DOHH2 (cell line): ENCODE measurements around the gene TNFRSF12A.

Experiments used
- EZH2phosphoT487 ChIP-seq: fragments of 200-600 bp; sonication (generic); IDR thresholded peaks from 2 replicates; pipeline ENCODE4 v1.6.1; 2017; ENCODE audit warnings: borderline replicate concordance, mild to moderate bottlenecking, antibody characterized with exemption, low read length, moderate library complexity, mixed read lengths
- TF ChIP-seq, protein P1 (sequence below): fragments of 200-600 bp; sonication (generic); IDR thresholded peaks from one replicate; pipeline ENCODE4 v1.5.1; 2014; ENCODE audit warnings: antibody characterized with exemption, mild to moderate bottlenecking, low read depth, low read length; ENCODE audit not compliant: poor library complexity, severe bottlenecking

DNA sequence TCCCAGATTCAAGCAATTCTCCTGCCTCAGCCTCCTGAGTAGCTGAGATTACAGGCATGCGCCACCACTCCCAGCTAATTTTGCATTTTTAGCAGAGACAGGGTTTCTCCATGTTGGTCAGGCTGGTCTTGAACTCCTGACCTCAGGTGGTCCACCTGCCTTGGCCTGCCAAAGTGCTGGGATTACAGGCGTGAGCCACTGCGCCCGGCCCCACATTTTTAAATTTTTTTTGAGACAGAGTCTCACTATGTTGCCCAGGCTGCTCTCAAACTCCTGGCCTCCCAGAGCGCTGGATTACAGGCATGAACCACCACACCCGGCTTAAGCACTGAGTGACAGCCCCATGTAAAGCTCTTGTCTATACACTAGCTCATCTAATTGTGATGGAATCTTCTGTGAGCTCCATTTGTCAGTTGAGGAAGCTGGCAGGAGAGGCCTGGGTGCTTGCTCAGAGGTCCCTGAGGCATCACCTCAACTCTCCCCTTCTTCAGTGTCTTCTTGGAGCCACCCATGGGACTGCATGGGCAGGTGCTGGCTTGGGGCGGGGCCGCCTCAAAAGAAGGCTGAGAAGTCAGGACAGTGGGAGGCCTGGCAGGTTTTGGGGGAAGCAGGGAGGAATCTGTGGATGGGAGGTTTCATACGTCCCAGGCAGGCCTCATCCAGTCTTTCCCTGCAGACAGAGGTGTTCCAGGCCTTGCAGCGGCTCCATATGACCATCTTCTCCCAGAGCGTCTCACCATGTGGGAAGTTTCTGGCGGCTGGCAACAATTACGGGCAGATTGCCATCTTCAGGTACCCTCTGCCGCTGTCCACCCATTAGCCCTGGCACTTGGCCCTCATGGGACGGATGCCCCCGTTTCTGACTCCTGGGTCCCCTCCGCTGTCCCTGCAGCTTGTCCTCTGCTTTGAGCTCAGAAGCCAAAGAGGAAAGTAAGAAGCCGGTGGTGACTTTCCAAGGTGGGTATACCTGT, 5.1 kb downstream of the TNFRSF12A start:
- TF ChIP-seq, protein P1, sequence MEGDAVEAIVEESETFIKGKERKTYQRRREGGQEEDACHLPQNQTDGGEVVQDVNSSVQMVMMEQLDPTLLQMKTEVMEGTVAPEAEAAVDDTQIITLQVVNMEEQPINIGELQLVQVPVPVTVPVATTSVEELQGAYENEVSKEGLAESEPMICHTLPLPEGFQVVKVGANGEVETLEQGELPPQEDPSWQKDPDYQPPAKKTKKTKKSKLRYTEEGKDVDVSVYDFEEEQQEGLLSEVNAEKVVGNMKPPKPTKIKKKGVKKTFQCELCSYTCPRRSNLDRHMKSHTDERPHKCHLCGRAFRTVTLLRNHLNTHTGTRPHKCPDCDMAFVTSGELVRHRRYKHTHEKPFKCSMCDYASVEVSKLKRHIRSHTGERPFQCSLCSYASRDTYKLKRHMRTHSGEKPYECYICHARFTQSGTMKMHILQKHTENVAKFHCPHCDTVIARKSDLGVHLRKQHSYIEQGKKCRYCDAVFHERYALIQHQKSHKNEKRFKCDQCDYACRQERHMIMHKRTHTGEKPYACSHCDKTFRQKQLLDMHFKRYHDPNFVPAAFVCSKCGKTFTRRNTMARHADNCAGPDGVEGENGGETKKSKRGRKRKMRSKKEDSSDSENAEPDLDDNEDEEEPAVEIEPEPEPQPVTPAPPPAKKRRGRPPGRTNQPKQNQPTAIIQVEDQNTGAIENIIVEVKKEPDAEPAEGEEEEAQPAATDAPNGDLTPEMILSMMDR, result no peak
- no peak for TF ChIP-seq EZH2phosphoT487
